ENCODE measurements around the gene IL33. TPM values are rescaled to one million over a fixed set of nuclear protein-coding genes. Genes with fewer than 3 reads are reported as not detected.

The IL33 gene
- total RNA-seq, 1 donor from 2014 or later = not detected

- FAIRE-seq (no peak), DNase-seq (ENCODE audit: low read depth) (peak; percentile 83)
- H3K4me3 ChIP-seq (ENCODE audit: insufficient read depth, low read depth, low read length) = no peak overlapping the region
- no peaks in the 10 kb centered on the region for H3K79me2 ChIP-seq (ENCODE audit: insufficient read depth, low read length)
- no peak for TF ChIP-seq CTCF (IDR thresholded peaks at IDR 0.05; ENCODE audit: insufficient read depth, low read depth, low read length)
- TF ChIP-seq EZH2 (IDR thresholded peaks at IDR 0.05; ENCODE audit: insufficient read depth, low read length) = no peak
- H3K36me3 ChIP-seq (ENCODE audit: insufficient read depth, low read length) = no peaks in the 10 kb centered on the region
- Mint-ChIP-seq H3K4me3 (ENCODE audit: unreplicated experiment) (no peak overlapping the region), H3K27me3 (ENCODE audit: low read depth, unreplicated experiment) (no peaks in the 10 kb centered on the region), H3K9me3 (ENCODE audit: unreplicated experiment) (peaks cover 3% of the 10 kb centered on the region), H3K4me1 (ENCODE audit: low read depth, unreplicated experiment) (peaks cover 4% of the 10 kb centered on the region), H3K27ac (ENCODE audit: unreplicated experiment) (no peak overlapping the region), H3K36me3 (ENCODE audit: low read depth, unreplicated experiment) (no peaks in the 10 kb centered on the region)
- no peaks in the 10 kb centered on the region for H3K4me1 ChIP-seq (ENCODE audit: insufficient read depth, low read length)
- H3K27me3 ChIP-seq (ENCODE audit: insufficient read depth, low read length) = no peaks in the 10 kb centered on the region
- no peaks in the 10 kb centered on the region for H3K9me3 ChIP-seq (ENCODE audit: insufficient read depth, low read depth, low read length)
- no peak overlapping the region for H3K9ac ChIP-seq (ENCODE audit: low read length)
- no peaks in the 10 kb centered on the region for H4K20me1 ChIP-seq (ENCODE audit: insufficient read depth, low read length)
- H3K4me2 ChIP-seq (ENCODE audit: low read length) = no peak overlapping the region
- H3K27ac ChIP-seq (ENCODE audit: low read depth, low read length) = no peak overlapping the region
- H2AFZ ChIP-seq (ENCODE audit: low read depth, low read length) = no peak overlapping the region
Measured at GRCh38 chr9:6226696-6227095, 11.1 kb downstream of the IL33 start.

GRCh38 chr9:6229186-6229585 is 13.6 kb downstream of the IL33 start:
- Mint-ChIP-seq H3K9me3 (ENCODE audit: unreplicated experiment) (peaks cover 3% of the 10 kb centered on the region), H3K4me1 (ENCODE audit: low read depth, unreplicated experiment) (peaks cover 2% of the 10 kb centered on the region), H3K27me3 (ENCODE audit: low read depth, unreplicated experiment) (no peaks in the 10 kb centered on the region), H3K4me3 (ENCODE audit: unreplicated experiment) (no peak overlapping the region), H3K27ac (ENCODE audit: unreplicated experiment) (no peak overlapping the region), H3K36me3 (ENCODE audit: low read depth, unreplicated experiment) (no peaks in the 10 kb centered on the region)
- Histone ChIP-seq H3K36me3 (ENCODE audit: insufficient read depth, low read length) (no peaks in the 10 kb centered on the region), H3K27me3 (ENCODE audit: insufficient read depth, low read length) (no peaks in the 10 kb centered on the region), H3K27ac (ENCODE audit: low read depth, low read length) (no peak overlapping the region), H4K20me1 (ENCODE audit: insufficient read depth, low read length) (no peaks in the 10 kb centered on the region), H3K4me2 (ENCODE audit: low read length) (no peak overlapping the region), H3K4me1 (ENCODE audit: insufficient read depth, low read length) (no peaks in the 10 kb centered on the region), H3K9ac (ENCODE audit: low read length) (no peak overlapping the region), H3K79me2 (ENCODE audit: insufficient read depth, low read length) (no peaks in the 10 kb centered on the region), H3K9me3 (ENCODE audit: insufficient read depth, low read depth, low read length) (no peaks in the 10 kb centered on the region), H2AFZ (ENCODE audit: low read depth, low read length) (no peak overlapping the region), H3K4me3 (ENCODE audit: insufficient read depth, low read depth, low read length) (no peak overlapping the region)
- FAIRE-seq (no peak), DNase-seq (ENCODE audit: low read depth) (no peak)
- TF ChIP-seq CTCF (IDR thresholded peaks at IDR 0.05; ENCODE audit: insufficient read depth, low read depth, low read length) (no peak), EZH2 (IDR thresholded peaks at IDR 0.05; ENCODE audit: insufficient read depth, low read length) (no peak)

DNA sequence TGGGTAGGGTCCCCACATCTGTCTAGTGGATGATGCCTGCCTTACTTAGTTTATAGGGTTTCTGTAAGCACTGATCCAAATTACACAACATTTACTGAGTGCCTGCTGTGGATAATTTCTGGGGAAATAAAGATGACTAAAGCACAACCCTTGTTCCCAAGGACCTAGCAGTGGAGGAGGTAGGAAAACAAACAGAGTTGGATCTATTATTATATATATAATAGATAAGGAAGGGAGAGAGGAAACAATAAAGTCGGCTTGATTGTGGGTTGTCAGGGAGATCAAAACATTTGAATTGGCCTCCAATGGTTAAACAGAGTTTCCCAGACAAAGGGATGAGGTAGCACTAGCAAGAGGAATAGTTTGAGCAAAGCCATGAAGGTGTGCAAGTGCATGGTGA is 14.0 kb downstream of the IL33 start:
- FAIRE-seq = no peak
- H3K27me3 Mint-ChIP-seq (ENCODE audit: low read depth, unreplicated experiment) = no peaks in the 10 kb centered on the region

More for the DNA sequence above, 14.0 kb downstream of the IL33 start:
- DNase-seq (ENCODE audit: low read depth) = no peak
- Mint-ChIP-seq H3K9me3 (ENCODE audit: unreplicated experiment) (peaks cover 3% of the 10 kb centered on the region), H3K4me3 (ENCODE audit: unreplicated experiment) (no peak overlapping the region), H3K4me1 (ENCODE audit: low read depth, unreplicated experiment) (peaks cover 2% of the 10 kb centered on the region), H3K36me3 (ENCODE audit: low read depth, unreplicated experiment) (no peaks in the 10 kb centered on the region), H3K27ac (ENCODE audit: unreplicated experiment) (no peak overlapping the region)
- Histone ChIP-seq H3K4me2 (ENCODE audit: low read length) (no peak overlapping the region), H3K36me3 (ENCODE audit: insufficient read depth, low read length) (no peaks in the 10 kb centered on the region), H4K20me1 (ENCODE audit: insufficient read depth, low read length) (no peaks in the 10 kb centered on the region), H3K9ac (ENCODE audit: low read length) (no peak overlapping the region), H2AFZ (ENCODE audit: low read depth, low read length) (no peak overlapping the region), H3K27me3 (ENCODE audit: insufficient read depth, low read length) (no peaks in the 10 kb centered on the region), H3K4me3 (ENCODE audit: insufficient read depth, low read depth, low read length) (no peak overlapping the region), H3K9me3 (ENCODE audit: insufficient read depth, low read depth, low read length) (no peaks in the 10 kb centered on the region), H3K79me2 (ENCODE audit: insufficient read depth, low read length) (no peaks in the 10 kb centered on the region), H3K4me1 (ENCODE audit: insufficient read depth, low read length) (no peaks in the 10 kb centered on the region), H3K27ac (ENCODE audit: low read depth, low read length) (no peak overlapping the region)
- no peak for TF ChIP-seq EZH2 (IDR thresholded peaks at IDR 0.05; ENCODE audit: insufficient read depth, low read length)
- TF ChIP-seq CTCF (IDR thresholded peaks at IDR 0.05; ENCODE audit: insufficient read depth, low read depth, low read length) = no peak

All from astrocyte (in vitro differentiated cells and primary cell).